Vagina (tissue), 2 donors: Measurements from ENCODE around the gene PTPN5.

Experiments used
- CTCF ChIP-seq, 3 experiments: fragments of 450-650 bp in 2 of 3; fragments of 200-600 bp in 1 of 3; sonication (generic) in 1 of 3; IDR thresholded peaks; one replicate each; pipeline ENCODE4 v1.5.1; 2017 to 2019; ENCODE audit warnings: antibody characterized with exemption in 3 of 3, mild to moderate bottlenecking in 2 of 3, moderate library complexity in 2 of 3
- POLR2A ChIP-seq, 2 donors: fragments of 450-650 bp; IDR thresholded peaks; one replicate each; pipeline ENCODE4 v1.6.1; 2017; ENCODE audit warnings: antibody characterized with exemption in 2 of 2, mild to moderate bottlenecking in 2 of 2, moderate library complexity in 2 of 2
- POLR2AphosphoS5 ChIP-seq, 2 donors: sonication (generic); formaldehyde crosslinking; IDR thresholded peaks; one replicate each; pipeline ENCODE4 v1.9.0; 2017; ENCODE audit warnings: antibody characterized with exemption in 2 of 2, mild to moderate bottlenecking in 2 of 2, low read depth in 1 of 2; ENCODE audit not compliant: insufficient read depth in 1 of 2

- TF ChIP-seq CTCF (IDR thresholded peaks at IDR 0.05) = no peak
- no peak for TF ChIP-seq POLR2A (IDR thresholded peaks at IDR 0.05)
- peak in 1 of 2 donors; percentile 62 for TF ChIP-seq POLR2AphosphoS5 (IDR thresholded peaks at IDR 0.05; ENCODE audit: insufficient read depth in 1 of 2, low read depth in 1 of 2)
These were observed 70.6 kb downstream of the PTPN5 start for GRCh38 chr11:18720808-18721560.
